HEK293 (cell line): Measurements from ENCODE around the gene SYT5.

Source experiments
- CTCF ChIA-PET: fragments of 350-600 bp; formaldehyde crosslinking; extraction: SDS; loops from one replicate; lab custom pipeline; 2021; ENCODE audit warnings: antibody characterized with exemption; lab: Yijun Ruan, JAX
- POLR2A ChIA-PET: fragments of 300-600 bp; formaldehyde crosslinking; extraction: SDS; loops from one replicate; lab custom pipeline; 2020; ENCODE audit warnings: antibody characterized with exemption, inconsistent platforms; lab: Yijun Ruan, JAX
- H3K27ac ChIP-seq: fragments of 200-500 bp; sonication (Bioruptor generic); 2 replicates; pipeline ENCODE4 v1.5.1; 2014; ENCODE audit warnings: low read depth, low read length, control low read depth, inconsistent platforms; ENCODE audit errors: extremely low read depth
- H3K36me3 ChIP-seq, 2 experiments: fragments of 200-500 bp in 1 of 2; sonication (Bioruptor generic) in 1 of 2; 1 replicate in 1 of 2; 2 replicates in 1 of 2; pipeline ENCODE4 v1.5.1; 2014 to 2017; ENCODE audit warnings: inconsistent platforms in 2 of 2, low read length in 2 of 2; ENCODE audit not compliant: control insufficient read depth in 2 of 2, insufficient read depth in 1 of 2
- H3K4me1 ChIP-seq: fragments of 200-500 bp; sonication (Bioruptor generic); 2 replicates; pipeline ENCODE4 v1.5.1; 2014; ENCODE audit warnings: mild to moderate bottlenecking, low read length, inconsistent platforms; ENCODE audit not compliant: control insufficient read depth, insufficient read depth
- H3K4me3 ChIP-seq: 2 replicates; pipeline ENCODE4 v1.5.1; 2011; ENCODE audit warnings: low read depth, mild to moderate bottlenecking, control low read depth, low read length, moderate library complexity
- H3K9me3 ChIP-seq: fragments of 200-500 bp; sonication (Bioruptor generic); 2 replicates; pipeline ENCODE4 v1.5.1; 2014; ENCODE audit warnings: low read depth, low read length, inconsistent platforms; ENCODE audit not compliant: control insufficient read depth, insufficient read depth
- HOXD13 ChIP-seq: sonication (generic); formaldehyde crosslinking; IDR thresholded peaks from 2 replicates; pipeline ENCODE4 v1.8.0; 2022; ENCODE audit warnings: missing genetic modification reagents, borderline replicate concordance
- ZNF214 ChIP-seq: fragments of 450-650 bp; formaldehyde crosslinking; IDR thresholded peaks from 2 replicates; pipeline ENCODE4 v1.5.1; 2017; ENCODE audit warnings: missing biosample characterization, mild to moderate bottlenecking, missing genetic modification characterization, borderline replicate concordance
- ZNF274 ChIP-seq, 2 experiments: fragments of 200-500 bp in 1 of 2; fragments of 450-650 bp in 1 of 2; sonication (Bioruptor generic) in 1 of 2; formaldehyde crosslinking in 1 of 2; IDR thresholded peaks; 2 replicates each; pipeline versions ENCODE4 v1.5.1 to v1.6.1; 2014 to 2016; ENCODE audit warnings: borderline replicate concordance in 1 of 2, inconsistent platforms in 1 of 2, low read length in 1 of 2, missing biosample characterization in 1 of 2, missing genetic modification characterization in 1 of 2
- ZNF302 ChIP-seq: fragments of 450-650 bp; formaldehyde crosslinking; IDR thresholded peaks from 2 replicates; pipeline ENCODE4 v1.5.1; 2016; ENCODE audit warnings: missing biosample characterization, missing genetic modification characterization, low read depth

Gene SYT5

GRCh38 chr19:55132453-55133129, 47.5 kb downstream of the SYT5 start (continued):
- TF ChIP-seq ZNF302 (tag by site-specific recombination) (no peak), ZNF274 (IDR thresholded peaks at IDR 0.05; ENCODE audit: low read length) (no peak), ZNF274 (tag by site-specific recombination; IDR thresholded peaks at IDR 0.05; ENCODE audit: borderline replicate concordance) (no peak)

- H3K9me3 ChIP-seq = no peaks in the 10 kb centered on the region
- no peak overlapping the region for H3K27ac ChIP-seq
- ChIA-PET POLR2A (interaction anchor here (0.7 kb wide), 1 partner anchor 18 kb away, joined by 3 read pairs; the partner anchor contains the start of gene TNNT1), CTCF (interaction anchor here (0.6 kb wide), 1 partner anchor 70 kb away, joined by 3 read pairs; no protein-coding TSS in a partner anchor)
- TF ChIP-seq ZNF214 (tag by site-specific recombination) (no peak), HOXD13 (CRISPR knock-in tag) (no peak)
- H3K4me1 ChIP-seq = no peaks in the 10 kb centered on the region
- no peaks in the 10 kb centered on the region for H3K36me3 ChIP-seq
- no peak overlapping the region for H3K4me3 ChIP-seq
Observed at GRCh38 chr19:55131421-55131820, 48.7 kb downstream of the SYT5 start.
